ENCODE measurements around the gene ZNF558.
"Not testable (repeated sequence)": the region's sequence is repeated elsewhere in the genome, so short reads cannot be mapped to it uniquely, and the experiment has no call there.

The ZNF558 gene

GRCh38 chr19:8794823-8795222, 37.3 kb downstream of the ZNF558 start:
- DNase-seq: no peak

- DNase-seq: not testable (repeated sequence)
Measured at GRCh38 chr19:8773587-8773986, 58.5 kb downstream of the ZNF558 start.

- not testable (repeated sequence) for DNase-seq
Measured at GRCh38 chr19:8769265-8769664, 62.8 kb downstream of the ZNF558 start.

GRCh38 chr19:8767257-8767656, 64.8 kb downstream of the ZNF558 start:
- not testable (repeated sequence) for DNase-seq
